NCI-H146 treated with DMSO at 0.1 percent for 48 hours (cell line): ENCODE results near the gene BUD23.
"Not testable (repeated sequence)": the region's sequence is repeated elsewhere in the genome, so short reads cannot be mapped to it uniquely, and the experiment has no call there.

Experiments
- DNase-seq: peaks from one replicate; lab custom pipeline; 2025; ENCODE audit not compliant: unreplicated experiment; lab: John Stamatoyannopoulos, UW

BUD23 gene

DNA sequence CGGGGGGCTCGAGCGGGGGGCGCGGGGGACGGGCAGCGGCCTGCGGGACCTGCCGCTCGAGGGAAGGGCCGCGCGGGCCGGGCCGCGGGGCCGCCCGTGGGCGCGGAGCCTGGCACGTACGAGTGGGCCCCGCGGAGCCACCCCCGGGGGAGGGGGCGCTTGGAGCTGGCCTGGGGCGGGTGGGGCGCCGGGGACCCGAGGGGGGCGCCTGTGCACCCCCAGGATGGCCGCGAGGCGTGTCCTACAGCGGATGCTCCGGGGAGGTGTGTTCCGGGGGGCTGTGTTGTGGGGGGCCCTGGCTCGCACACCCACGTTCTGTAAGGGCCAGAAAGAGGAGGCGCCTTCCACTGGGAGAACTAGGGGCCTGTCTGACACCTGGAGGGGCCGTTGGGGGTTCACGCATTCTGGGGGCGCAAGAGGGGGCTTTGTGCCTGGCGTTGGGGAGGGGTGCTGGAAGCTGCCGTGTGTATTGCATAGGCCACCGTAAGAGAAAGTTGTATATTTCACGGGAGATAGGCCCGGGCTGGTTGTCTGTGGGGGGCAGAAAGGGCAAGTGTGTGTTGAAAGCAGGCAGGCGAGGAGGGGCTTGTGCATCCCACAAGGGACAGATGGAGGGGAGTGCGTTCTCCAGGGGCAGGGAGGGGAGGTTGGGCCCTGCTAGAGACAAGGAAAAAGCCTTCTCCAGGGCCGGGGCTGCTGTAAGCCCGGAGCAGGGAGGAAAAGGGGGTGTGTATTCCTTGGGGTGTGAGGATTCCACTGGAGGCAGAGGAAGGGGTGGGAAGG lies 15.1 kb upstream of the BUD23 start:
- DNase-seq: no peak

DNA sequence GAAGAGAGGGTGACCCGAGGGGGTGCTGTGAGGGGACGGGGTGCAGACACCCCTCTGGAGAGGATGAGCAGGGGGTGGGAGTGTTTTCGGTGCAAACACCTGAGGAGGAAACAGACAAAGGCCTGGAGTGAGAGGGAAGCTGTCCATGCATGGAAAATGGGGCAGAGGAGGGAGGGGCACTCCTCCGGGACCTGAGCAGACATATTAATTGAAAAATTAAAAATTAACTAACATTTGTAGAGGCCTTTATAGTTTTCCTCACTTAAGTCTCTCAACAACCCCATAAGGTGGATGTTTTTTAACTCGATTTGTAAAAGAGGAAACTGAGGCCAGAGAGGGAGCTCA lies 14.5 kb upstream of the BUD23 start:
- no peak for DNase-seq

DNA sequence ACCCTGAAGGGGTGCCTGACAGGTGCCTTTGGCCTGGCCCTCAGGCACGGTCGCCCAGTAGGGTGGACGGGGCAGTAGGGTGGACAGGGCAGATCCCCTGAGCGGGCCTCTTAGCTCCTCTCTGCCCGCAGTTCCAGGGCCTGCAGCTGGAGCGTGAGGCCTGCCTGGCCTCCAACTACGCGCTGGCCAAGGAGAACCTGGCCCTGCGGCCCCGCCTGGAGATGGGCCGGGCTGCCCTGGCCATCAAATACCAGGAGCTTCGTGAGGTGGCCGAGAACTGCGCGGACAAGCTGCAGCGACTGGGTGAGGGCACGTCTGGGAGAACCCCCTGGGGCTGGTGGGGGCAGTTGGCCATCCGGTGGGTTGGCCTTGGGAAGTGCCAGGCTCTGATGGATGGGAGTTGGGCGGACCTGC lies 14.1 kb upstream of the BUD23 start:
- DNase-seq: no peak

DNA sequence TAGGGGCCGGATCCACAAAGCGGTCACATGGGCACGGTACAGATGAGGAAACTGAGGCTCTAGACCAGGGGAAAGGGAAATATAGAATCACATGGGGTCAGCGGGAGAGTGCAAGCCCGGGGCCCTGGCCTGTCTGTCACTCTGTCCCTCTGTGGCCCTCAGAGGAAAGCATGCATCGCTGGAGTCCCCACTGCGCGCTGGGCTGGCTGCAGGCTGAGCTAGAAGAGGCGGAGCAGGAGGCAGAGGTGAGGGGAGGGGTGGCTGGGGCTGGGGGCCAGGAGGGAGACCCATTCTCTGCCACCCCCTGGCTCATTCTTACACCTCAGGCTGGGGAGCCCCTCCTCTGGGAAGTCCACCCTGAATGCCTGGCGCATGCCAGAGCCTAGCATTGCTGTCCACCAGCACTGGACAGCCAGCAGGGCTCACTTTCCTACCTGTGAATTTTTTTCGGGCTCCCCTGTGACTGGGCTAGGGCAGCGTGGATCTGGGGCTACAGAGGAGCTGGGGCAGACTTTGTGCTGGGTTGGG lies 13.5 kb upstream of the BUD23 start:
- DNase-seq: no peak

DNA sequence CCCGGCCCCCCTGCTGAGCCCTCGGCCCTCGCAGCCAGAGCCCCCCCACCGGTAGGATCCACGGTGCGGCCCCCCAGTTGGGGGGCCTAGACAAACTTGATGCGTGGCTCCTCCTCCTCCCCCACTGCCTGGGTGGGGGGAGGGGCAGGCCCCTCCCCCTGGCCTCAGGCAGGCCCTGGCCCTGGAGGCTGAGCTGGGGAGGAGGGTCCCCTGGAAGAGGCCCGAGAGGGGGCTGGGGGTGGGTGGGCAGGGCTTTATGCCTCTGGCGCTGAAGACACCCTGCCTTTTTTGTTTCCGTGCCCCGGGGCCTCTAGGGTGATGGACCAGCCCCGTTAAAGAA lies 12.1 kb upstream of the BUD23 start:
- no peak for DNase-seq

DNA sequence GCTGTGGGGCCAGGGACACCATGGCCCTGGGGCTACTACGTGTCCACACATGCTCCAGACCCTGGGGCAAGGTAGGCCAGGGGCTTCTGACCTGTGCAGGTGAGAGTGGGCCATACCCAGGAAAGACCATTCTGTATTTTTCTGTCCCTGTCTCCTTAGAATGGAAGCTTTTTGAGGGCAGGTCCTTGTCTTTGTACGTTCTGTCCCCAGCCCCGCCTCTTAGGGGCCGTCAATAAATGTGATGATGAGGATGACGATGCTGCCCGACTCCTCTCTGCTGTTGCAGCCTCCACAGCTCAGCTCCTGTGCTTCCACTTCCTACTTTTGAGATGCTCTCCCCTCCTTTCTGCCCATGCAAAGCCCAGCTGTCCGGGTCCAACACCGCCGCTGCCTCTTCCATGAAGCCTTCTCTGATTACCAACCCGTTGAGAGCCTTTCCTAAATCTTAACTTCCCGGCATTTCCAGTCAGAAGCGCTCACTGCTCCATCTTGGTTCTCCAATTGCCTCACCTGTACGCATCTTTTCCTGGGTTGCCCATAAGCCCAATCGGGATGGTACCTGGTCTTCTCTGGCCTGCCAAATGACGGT lies 11.4 kb upstream of the BUD23 start:
- DNase-seq: no peak

DNA sequence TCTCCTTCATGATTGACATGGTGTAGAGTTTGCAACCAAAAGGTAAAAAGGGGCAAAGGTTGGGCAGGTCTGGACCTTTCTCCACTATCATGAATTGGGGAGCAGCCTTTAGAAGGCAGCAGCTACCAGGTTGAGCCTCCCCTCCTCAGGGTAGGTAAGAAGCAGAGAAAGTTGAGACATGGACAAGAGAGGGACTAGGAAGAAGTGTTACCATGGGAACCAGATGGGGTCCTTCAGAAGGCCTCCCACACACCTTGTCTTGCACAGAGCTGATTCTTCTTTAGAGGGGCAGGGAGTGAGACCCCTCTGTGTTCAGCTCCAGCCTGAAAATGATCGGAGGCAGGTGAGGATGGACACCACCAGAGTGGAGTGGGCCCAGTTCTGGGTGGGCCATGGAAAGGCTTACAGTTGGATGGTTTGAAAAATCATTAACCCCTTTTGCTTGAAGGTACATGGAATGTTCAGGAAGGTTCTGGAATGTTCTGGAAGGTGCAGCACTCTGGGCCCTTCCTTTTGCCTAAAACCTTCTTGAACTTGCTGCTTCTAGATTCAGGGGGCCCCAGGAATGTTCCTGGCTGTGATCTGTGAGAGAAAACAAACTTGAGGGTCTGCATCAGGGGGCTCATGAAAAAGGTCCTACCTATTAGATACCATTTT lies 8.8 kb upstream of the BUD23 start:
- no peak for DNase-seq

DNA sequence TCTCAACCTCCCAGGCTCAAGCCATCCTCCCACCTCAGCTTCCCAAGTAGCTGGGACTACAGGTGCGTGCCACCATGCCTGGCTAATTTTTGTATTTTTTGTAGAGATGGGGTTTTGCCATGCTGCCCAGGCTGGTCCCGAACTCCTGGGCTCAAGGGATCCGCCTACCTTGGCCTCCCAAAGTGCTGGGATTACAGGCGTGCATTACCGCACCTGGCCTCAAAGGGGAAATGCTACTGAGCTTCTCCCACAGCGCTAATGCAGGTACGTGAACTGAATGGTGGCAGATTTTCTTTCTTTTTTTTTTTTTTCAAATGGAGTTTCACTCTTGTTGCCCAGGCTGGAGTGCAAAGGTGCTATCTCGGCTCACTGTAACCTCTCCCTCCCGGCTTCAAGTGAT lies 7.3 kb upstream of the BUD23 start:
- DNase-seq: not testable (repeated sequence)

DNA sequence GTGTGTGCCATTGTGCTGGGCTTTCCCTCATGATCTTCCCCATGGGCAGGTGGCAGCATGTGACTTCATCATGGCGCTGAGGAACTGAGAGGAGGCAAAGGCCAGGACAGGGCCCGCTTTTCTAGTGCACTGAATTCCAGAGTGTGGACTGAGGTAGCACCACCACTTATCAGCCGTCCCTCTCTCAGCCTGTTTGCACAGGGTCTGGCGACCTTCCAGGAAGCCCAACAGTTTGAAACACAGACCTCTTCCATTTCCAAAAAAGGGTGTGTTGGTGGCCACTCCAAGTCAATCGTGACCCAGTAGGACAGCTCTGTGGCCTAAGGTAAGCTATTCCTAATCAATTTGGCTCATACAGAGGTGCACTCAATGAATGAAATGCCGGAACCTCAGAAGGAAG lies 4.5 kb upstream of the BUD23 start:
- DNase-seq: no peak

DNA sequence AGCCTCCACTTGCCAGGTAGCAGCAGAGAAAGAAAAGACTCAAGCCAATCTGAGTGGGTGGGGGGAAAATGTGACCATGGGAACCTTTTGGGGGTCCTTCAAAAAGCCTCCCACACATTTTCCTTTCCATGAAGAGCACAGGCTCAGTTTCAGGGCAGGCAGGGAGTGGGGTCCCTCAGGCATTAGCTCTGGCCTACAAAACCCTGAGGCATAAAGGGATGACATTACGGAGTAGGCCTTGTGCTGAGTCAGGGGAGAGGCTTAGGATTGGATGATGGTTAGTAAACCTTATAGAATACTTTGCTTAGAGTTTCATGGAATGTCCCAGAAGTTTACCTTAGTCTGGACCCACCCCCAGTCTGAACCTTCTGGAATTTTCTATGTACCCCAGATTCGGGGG lies 3.7 kb upstream of the BUD23 start:
- no peak for DNase-seq

DNA sequence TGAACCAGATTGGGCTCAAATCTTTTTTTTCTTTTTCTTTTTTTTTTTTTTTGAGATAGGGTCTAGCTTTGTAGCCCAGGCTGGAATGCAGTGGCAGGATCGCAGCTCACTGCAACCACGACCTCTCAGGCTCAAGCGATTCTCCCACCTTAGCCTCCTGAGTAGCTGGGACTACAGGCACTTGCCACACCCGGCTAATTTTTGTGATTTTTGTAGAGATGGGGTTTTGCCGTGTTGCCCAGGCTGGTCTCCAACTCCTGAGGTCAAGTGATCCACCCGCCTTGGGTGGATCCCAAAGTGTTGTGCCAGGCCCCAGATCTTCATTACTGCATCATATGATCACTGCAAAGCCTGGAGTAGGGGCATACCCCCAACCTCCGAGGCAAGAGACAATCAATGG lies 2.9 kb upstream of the BUD23 start:
- no peak for DNase-seq

DNA sequence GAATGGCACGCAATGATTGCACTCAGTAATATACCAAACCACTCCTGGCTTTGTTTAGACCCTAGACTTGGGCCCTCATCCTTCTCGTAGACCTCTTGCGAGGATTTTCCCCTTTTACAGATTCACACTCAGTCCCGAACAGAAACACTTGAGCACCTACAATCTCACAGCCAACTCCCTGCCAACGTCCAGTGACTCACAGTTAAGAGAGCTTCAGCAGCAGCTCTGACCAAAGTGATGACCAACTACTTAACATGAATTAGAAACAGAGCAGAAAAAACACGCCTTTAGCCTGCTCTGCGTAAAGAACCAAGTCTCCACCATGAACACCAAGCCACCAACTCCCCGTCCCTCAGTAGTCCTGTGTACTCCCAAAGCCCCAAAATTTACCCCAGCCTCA lies 2.4 kb upstream of the BUD23 start:
- DNase-seq: no peak

DNA sequence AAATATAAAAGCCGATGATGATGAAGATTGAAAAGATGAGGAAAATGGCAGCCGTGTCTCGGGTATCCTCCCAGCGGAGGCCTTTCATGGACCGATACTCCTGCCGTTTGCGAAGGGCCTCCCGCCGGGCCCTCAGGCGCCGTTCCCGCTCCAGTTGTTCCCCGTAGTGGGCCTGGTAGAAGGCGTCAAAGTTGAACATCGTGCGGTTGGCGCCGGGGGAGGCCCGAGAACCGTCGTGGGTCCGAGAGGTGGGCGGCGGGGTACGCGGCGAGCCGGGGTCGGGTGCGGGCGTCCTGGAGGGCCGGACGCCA lies 697 bp upstream of the BUD23 start:
- no peak for DNase-seq

DNA sequence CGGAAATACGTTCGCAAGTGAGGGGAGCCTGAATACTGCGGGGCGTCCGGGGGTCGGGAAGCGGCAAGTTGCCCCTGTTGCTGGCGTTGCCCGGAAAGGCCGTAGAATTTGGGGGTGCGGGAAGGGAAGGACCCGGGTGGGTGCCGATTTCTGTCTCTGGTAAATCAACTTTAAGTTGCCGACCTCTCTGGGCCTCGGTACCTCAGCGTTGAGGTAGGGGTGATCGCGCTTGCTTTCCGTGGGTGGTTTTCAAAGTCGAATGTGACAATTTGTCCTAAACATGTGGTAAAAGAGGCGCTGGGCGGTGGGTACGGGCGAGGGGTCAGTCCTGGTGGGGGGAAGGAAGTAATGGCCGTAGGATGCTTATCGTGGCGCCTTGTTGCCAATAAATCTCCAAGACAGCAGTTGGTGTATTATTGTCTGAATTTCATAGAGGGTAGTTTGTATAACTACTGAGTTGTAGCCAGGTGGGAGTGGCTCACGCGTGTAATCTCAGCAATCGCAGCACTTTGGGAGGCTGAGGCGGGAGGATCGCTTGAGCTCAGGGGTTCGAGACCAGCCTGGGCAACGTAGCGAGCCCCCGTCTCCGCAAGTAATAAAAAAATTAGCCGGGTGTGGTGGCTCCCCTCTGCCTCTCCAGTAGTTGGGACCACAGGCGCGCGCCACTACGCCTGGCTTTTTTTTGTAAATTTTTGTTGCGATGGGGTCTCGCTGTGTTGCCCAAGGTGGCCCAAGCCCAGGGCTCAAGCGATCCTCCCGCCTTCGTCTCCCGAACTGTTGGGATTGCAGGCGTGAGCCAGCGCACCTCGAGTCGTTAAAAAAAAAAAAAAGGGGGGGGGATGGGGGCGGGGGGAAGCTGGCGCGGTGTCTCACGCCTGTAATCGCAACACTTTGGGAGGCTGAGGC lies 644 bp downstream of the BUD23 start:
- DNase-seq: no peak

DNA sequence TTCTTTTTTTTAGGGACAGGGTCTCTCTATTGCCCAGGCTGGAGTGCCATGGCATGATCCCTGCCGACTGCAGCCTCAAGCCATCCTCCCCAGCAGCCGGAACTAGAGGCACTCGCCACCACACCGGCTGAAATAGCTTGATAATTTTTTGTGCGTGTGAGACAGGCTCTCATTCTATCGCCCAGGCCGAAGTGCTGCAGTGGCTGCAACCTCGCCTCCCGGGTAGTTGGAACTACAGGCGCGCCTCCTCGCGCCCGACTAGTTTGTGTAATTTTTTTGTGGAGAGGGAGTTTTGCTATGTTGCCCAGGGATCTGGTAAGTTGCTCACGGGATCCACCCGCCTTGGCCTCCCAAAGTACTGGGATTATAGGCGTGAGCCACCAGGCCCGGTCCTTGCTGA lies 1.9 kb downstream of the BUD23 start:
- no peak for DNase-seq

DNA sequence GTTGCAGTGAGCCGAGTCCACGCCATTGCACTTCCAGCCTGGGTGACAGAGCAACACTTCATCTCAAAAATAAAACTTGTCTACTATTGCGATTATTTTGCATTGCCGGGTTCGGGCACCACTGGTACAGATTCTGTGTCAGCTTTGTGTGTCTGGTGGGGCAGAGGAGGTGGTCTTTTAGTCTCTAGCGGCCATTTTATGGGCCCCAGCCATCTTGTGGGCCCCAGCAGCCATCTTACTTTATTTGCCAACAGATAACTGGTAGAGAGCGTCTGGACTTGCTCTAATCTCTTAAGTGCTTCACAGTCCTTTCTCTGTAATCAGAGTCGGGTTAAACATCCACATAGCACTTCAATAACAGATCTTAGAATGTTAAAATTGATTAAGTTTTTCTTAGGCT lies 4.9 kb downstream of the BUD23 start:
- no peak for DNase-seq

DNA sequence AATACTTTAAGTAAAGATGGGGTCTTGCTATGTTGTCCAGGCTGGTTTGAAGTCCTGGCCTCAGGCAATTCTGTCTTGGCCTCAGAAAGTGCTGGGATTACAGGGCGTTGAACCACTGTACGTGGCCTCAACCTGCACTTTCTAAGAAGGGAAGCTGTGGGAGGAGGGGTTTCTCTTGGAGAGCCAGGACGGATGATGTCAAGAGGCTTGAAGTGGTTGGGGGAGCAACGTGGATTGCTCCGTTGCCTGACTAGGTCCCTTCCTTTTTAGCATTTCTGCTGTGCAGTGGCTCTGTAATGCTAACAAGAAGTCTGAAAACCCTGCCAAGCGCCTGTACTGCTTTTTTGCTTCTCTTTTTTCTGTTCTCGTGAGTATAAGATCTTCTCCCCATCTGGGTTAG lies 7.2 kb downstream of the BUD23 start:
- no peak for DNase-seq

DNA sequence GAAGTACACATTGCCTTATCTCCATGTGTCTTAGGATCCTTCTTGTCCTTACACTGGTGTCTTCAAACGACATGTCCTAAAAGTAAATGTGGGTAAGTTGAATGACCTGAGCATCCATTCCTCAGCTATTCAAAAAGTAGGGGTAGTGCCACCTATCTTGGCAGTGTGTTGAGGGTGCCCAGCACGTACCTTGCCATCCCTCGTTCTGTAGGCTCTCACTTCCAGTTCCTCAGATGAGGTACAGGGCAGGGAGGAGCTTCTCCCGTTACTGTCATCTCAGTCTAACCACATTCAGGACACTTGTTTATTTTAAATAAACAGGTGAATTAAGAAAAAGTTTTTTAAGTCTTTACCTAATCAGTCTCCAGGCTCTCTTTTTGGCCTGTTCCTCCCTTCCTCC lies 13.0 kb downstream of the BUD23 start:
- no peak for DNase-seq

DNA sequence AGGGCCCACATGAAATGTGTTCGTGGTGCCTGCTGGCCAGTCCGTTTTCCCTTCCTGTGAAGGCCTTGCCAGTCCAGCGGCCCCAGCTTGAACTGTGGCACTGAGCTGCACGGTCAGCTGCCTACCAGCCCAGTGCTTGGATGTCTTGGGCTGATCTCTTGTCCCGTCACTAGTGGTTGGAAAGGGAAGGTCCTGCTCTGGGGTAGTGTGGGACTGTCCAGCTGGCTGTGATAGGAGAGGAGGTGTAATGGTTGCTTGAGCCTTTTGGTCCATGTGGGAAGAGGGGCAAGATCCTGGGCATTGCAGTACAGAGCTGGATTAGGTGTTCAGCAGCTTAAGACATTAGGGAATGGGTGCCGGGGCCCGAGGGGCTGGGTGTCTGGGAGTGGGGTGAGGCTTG lies 15.0 kb downstream of the BUD23 start:
- DNase-seq: no peak

DNA sequence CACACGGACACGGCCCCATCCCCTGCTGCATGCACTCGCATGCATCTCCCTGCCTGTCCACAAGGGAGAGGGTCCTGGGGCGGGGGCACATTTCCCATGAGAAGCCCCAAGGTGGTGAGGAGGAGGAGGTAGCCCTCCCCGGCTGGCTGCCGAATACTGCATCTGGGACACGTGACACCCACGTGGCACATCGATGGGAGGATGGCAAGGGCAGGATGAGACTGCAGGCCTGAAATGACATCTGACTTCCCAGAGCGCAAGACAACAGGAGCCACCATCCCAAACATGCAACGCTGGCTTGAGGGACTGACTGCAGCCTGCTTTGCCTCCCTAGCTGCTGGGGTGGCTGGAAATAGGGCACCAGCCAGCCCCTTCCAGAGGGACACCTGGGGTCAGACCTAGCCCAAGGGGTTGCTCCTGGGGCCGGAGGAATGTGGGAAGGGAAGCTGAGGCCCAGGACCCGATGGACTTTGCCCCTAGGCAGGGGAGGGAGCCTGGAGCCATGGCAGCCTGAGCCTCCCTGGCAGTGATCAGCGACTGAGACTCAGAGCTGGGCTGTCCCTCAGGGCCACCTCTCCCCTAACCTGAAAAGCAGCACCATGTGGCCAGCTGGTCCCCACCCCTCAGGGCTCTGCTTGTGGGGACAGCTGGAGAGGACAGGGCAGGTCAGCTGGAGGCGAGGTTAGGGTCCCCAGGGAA lies 16.1 kb downstream of the BUD23 start:
- no peak for DNase-seq

DNA sequence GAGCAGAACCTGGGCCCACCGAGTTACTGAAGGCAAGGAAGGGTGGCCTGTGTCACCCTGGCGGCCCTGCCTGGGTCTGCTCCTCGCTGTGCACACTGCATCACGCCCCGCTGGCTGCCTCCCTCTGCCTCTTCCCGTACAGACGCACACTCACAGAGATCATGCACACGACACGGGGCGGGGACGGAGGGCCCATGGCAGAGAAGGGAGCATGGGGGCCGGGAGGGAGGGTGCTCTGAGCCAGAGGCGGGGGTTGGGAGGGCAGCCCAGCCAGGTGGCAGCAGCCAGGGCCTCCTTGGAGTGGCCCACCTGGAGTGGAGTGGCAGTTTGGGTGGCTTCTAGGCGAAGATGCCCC lies 16.6 kb downstream of the BUD23 start:
- no peak for DNase-seq
